Lower leg skin (tissue), 4 donors: ENCODE results near the gene PPP1R14C. TPM values are rescaled to one million over a fixed set of nuclear protein-coding genes. Genes with fewer than 3 reads are reported as not detected.

ENCODE experiments used
- DNase-seq, 2 donors: peaks; one replicate each; pipeline ENCODE4 v3.0.0-alpha.2; 2019; ENCODE audit warnings: low spot score in 2 of 2
- H3K4me3 ChIP-seq: fragments of 200-600 bp; sonication (generic); 2 replicates; pipeline ENCODE4 v1.5.1; 2017; ENCODE audit warnings: mild to moderate bottlenecking, low read depth; ENCODE audit not compliant: poor library complexity, severe bottlenecking
- POLR2A ChIP-seq, 2 donors: fragments of 450-650 bp; IDR thresholded peaks; one replicate each; pipeline ENCODE4 v1.6.1; 2016 to 2017; ENCODE audit warnings: antibody characterized with exemption in 2 of 2, mild to moderate bottlenecking in 1 of 2, moderate library complexity in 1 of 2
- WGBS, 2 donors: methylation state at CpG; one replicate each; pipeline ENCODE4 v1.1.5; 2018; 5-methylcytosine and 5-hydroxymethylcytosine counted together
- intact Hi-C: fragments of 100-400 bp; cut with DNase I; formaldehyde crosslinking; loops from one replicate; pipeline ENCODE4 v1.15.0; 2023; ENCODE audit warnings: low total_unique reads
- total RNA-seq, 4 donors: library from RNA; depleted of rRNA; stranded (reverse); fragments of >200 nt; gene quantifications; one replicate each; pipeline ENCODE4 v1.1.0, GENCODE V29; 2016
- TF ChIP-seq, protein P1 (sequence below), 3 donors: fragments of 450-650 bp; IDR thresholded peaks; one replicate each; pipeline ENCODE4 v1.5.1; 2016; ENCODE audit warnings: antibody characterized with exemption in 3 of 3, mild to moderate bottlenecking in 3 of 3, moderate library complexity in 2 of 3

Gene PPP1R14C
- total RNA-seq, 4 donors from 2014 or later: 116 to 145 (median 127) TPM

DNA sequence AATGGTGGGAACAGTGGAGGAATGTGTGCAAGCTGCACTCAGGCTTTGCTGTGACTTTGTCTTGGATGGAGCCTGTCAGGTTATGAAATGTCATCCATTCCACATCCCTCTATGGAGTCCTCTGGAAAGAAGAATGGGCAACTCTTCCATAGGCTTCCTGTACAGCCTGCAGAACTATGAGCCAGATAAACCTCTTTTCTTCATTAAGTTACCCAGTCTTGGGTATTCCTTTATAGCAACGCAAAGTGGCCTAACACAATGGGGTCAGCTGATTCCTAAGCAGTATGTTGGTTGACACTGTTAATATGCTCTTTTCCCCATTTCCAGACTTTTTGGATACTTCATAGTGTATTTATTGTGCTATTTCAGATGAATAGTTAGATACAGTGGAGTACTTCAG is 150.2 kb downstream of the PPP1R14C start:
- WGBS, 2 donors: 90 to 100% methylated on average over 1 of the region's 1 CpG
- TF ChIP-seq POLR2A (IDR thresholded peaks at IDR 0.05): no peak
- TF ChIP-seq, protein P1, sequence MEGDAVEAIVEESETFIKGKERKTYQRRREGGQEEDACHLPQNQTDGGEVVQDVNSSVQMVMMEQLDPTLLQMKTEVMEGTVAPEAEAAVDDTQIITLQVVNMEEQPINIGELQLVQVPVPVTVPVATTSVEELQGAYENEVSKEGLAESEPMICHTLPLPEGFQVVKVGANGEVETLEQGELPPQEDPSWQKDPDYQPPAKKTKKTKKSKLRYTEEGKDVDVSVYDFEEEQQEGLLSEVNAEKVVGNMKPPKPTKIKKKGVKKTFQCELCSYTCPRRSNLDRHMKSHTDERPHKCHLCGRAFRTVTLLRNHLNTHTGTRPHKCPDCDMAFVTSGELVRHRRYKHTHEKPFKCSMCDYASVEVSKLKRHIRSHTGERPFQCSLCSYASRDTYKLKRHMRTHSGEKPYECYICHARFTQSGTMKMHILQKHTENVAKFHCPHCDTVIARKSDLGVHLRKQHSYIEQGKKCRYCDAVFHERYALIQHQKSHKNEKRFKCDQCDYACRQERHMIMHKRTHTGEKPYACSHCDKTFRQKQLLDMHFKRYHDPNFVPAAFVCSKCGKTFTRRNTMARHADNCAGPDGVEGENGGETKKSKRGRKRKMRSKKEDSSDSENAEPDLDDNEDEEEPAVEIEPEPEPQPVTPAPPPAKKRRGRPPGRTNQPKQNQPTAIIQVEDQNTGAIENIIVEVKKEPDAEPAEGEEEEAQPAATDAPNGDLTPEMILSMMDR (IDR thresholded peaks at IDR 0.05): no peak
- H3K4me3 ChIP-seq: no peak overlapping the region
- intact Hi-C loops: no loop called here
- DNase-seq: no peak

DNA sequence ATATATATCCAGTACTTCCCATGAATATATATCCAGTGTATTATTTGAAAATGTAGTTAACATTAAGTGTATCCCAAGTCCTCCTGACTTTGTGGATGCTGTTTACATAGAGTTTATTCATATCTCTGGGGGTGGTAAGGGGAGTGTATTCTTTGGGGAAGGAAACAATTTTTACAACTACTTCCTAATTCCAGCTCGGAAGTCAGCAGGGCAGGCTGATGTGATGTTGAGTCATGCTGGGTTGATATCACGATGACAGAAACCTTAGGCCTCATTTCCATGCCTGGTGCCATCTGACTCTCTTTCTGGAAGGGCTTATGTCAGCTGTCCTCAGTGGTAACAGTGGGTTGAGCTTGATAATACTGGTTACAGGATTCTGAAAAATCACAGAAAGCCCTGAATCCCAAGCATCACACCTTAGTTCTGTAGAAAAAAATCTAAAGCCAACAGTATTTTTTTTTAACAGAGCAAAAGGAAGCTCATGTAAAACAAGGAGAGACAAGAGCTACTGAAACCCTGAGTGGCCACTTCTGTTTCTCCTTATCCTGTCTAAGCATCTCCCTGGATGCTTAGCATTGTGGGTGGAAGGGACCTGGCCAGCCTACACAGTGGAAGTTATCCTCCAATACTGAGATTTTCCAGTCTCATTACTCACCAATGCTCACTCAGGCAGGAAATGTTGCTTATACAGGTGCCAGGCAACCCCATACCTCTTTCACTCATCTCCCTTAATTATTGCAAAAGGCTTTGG is 150.8 kb downstream of the PPP1R14C start:
- no peak overlapping the region for H3K4me3 ChIP-seq
- intact Hi-C loops: no loop called here
- DNase-seq: no peak
- TF ChIP-seq, protein P1 (IDR thresholded peaks at IDR 0.05): no peak
- TF ChIP-seq POLR2A (IDR thresholded peaks at IDR 0.05): no peak
- 12 to 34% methylated on average over 2 of the region's 2 CpGs for WGBS, 2 donors

DNA sequence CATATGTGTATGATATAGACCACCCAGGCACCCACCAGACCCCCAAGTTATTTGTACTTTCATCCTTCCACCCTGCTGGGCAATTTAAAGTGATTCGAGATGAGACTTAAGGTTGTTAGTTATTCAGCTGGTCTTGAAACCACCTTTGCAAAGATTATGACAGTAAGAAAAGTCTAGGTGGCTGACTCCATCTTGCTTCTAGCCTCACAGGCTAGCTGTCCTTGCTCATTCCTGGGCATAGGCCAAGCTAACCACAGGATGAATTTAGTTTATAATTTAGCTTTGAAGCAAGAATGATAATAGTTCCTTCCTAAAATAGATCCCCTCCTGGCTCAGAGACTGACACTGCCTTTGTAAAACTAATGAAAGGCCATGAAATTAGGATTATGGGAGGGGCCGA is 154.0 kb downstream of the PPP1R14C start:
- 95% methylated on average over 2 of the region's 2 CpGs for WGBS, 2 donors
- DNase-seq: no peak
- intact Hi-C loops: no loop called here
- H3K4me3 ChIP-seq: no peak overlapping the region
- TF ChIP-seq, protein P1 (IDR thresholded peaks at IDR 0.05): no peak
- no peak for TF ChIP-seq POLR2A (IDR thresholded peaks at IDR 0.05)

DNA sequence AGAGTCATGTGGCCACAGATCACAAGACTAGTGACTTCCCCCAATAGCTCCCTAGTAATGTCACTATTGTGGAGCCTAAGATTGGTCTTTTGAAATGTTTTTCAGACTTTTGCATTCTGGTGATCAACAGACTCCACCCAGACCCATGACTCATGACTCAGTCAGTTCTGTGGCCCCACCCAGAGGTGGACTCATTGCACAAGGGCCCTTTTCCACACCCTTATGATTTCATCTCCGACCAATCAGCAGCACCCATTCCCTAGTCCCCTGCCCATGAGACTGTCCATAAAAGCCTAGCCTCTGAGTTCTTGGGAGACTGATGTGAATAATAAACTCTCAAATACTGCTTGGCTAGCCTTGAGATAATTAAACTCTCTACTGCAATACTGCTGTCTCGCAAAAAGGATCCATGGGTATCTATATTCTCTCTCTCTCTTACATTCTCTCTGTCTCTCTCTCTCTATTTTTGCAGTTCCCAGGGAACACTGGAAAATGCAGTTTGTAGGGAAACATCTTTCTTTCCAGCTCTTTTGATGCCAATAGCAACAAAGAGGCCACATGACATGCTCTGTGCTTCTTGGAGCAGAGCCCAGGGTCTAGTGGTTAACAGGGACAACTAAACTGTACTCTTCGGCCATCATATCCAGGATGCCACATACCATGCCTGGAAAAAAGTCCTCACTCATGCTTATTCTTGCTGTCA is 154.6 kb downstream of the PPP1R14C start:
- H3K4me3 ChIP-seq: no peak overlapping the region
- intact Hi-C loops: no loop called here
- 67 to 72% methylated on average over 3 of the region's 3 CpGs for WGBS, 2 donors
- no peak for TF ChIP-seq POLR2A (IDR thresholded peaks at IDR 0.05)
- TF ChIP-seq, protein P1 (IDR thresholded peaks at IDR 0.05): no peak
- peak in 1 of 2 donors; percentile 55 for DNase-seq

DNA sequence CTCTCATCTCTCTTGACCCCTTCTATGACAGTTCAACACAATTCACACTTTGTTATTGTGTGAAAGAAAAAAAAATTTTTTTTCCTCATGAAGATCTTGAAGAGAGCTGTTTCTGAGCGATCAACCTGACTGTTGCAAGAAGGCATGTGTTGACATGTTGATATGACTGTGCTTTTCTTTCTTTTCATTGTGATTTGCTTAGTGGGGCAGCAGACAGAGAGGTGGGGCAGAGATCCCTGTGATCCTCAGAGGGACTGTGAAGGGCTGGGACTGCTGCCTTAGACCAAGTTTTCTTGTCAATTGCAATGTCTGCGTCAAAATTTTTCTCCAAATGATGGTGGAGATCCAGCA is 155.2 kb downstream of the PPP1R14C start:
- no peak for TF ChIP-seq POLR2A (IDR thresholded peaks at IDR 0.05)
- TF ChIP-seq, protein P1 (IDR thresholded peaks at IDR 0.05): no peak
- WGBS, 2 donors: 73 to 87% methylated on average over 2 of the region's 2 CpGs
- no peak overlapping the region for H3K4me3 ChIP-seq
- intact Hi-C loops: no loop called here
- no peak for DNase-seq
